CD4-positive, alpha-beta T cell treated with Interleukin-17A for 1 hour (primary cell): Measurements from ENCODE around the gene GRPR.
"Not testable (repeated sequence)": the region's sequence is repeated elsewhere in the genome, so short reads cannot be mapped to it uniquely, and the experiment has no call there.

Experiments
- DNase-seq: peaks from one replicate; pipeline ENCODE4 v3.0.0-alpha.2; 2020

The GRPR gene

DNA sequence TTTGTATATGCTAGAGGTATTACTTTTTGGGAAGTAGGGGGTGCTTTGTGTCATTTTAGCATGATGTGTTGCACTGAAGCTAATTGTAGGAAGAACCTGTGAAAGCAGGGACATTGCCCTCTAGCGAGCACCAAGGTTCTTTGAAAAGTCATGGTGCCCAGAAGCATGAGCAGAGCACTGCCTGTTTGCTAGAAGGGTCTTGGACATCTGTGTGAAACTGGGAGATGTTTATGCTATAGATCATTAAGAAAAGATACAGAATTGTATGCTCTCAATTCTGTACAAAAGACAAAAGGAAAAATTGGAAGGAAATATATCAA, 14.7 kb downstream of the GRPR start:
- no peak for DNase-seq

DNA sequence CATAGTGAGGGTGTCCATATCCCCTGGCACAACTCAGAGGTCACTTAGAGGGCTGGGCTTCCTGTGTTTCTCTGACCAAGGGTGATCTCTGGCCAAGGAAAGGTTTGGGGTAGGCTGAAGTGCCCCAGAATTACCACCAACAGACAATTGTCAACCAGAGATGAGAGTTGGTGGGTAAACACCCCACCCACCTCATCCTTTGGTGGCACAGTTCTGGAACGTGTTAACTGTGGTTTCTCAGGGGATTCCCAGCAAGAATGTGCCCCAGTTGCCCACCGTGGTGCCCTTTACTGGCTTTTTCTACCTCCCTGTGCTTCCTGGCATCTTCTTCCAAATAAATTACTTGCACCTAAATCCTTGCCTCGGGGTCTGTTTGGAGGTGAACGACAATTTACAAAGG, 17.1 kb downstream of the GRPR start:
- DNase-seq, result no peak

DNA sequence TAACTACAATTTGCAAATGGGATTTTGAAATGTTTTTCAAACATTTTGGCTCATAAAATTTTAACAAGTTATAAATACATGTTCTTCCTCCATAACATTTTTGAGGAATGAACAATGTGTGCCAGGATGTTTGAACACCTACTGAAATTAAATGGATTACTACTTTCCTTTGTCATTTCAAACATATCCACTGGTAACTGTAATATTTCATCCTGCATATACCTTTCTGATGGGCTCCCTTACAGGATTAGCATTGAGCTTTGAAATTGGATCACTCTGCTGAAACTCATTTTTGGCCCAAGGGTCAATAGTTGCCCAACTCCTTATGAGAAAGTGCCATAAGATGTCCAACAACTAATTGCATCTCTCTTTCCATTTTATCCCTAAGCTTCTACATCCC, 17.6 kb downstream of the GRPR start:
- no peak for DNase-seq

DNA sequence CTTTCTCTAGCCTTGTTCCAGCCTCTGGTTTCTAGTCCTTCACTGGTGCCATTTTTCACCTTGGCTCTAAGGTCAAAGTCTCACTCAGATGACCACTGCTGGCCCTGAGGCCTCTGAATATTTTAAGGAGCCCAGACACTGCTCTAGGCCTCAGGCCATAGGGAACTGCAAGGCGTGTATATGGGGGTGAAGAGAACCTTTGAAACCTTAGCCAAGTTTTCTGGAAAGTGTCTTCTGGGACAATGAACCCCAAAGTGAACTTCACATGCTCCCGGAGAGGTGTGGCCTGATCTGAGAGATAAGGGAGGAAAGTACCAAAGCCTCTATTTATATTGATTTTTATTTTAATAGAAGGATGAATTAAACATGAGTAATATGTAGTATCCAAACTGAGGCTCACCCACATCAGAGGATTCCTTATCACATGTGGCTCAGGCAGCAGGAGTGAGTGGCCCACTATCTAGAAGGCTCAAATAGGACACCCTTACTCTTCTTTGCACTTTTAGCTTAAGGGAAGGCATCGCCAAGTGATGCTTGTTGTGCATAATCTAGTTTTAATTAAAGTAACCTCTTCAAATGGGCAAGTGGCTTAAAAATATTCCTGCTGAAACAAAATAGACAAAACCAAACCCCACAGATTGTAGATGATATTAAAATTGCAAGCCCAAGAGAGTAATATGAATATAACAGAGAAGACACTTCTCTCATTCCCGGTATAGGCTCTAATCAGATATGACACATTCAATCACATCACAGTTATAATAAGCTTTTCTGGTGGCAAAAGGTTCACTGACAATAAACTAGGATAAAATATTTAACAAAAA, 18.3 kb downstream of the GRPR start:
- DNase-seq, result no peak

GRCh38 chrX:16142246-16142558, 18.8 kb downstream of the GRPR start:
- no peak for DNase-seq

DNA sequence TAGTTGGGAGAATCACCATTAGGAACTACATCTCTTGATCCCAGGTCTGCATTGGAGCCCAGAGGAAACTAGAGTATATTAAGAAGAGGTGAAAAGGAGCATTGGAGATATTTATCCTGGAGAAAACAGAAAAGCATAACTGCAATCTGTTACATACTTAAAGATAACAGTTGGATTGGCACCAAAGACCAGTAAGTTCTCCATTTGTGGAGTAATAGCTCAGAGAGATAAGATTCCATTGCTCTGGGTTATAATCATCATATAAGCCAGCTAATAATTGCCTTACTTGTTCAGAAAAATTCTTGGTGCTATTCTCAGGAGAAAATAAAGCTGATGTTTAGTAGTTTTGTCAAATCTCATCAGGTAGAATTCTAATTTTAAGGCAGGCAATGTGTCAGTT, 20.6 kb downstream of the GRPR start:
- DNase-seq, result no peak

DNA sequence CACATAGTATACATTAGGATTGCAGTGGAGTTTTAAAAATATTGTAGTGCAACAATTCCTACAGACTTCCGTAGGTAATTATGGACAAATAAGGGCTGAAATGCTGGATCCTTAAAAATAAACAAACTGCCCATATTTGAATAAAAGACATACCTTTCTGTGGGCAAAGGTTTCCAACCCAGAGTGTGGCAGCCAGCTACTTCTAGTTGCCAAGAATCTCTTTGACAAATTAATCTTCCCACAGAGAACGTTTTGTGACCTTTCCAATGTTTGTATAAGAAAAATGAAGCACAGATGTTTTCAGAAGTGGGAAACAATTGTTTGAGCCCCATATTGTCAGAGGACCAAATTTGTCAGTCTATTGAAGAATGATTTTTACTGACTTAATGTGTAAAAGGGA, 21.1 kb downstream of the GRPR start:
- no peak for DNase-seq

- not testable (repeated sequence) for DNase-seq
Measured at GRCh38 chrX:16145093-16145492, 21.7 kb downstream of the GRPR start.

GRCh38 chrX:16145656-16146055, 22.3 kb downstream of the GRPR start:
- DNase-seq, result no peak

GRCh38 chrX:16148896-16149295, 25.5 kb downstream of the GRPR start:
- DNase-seq, result no peak

DNA sequence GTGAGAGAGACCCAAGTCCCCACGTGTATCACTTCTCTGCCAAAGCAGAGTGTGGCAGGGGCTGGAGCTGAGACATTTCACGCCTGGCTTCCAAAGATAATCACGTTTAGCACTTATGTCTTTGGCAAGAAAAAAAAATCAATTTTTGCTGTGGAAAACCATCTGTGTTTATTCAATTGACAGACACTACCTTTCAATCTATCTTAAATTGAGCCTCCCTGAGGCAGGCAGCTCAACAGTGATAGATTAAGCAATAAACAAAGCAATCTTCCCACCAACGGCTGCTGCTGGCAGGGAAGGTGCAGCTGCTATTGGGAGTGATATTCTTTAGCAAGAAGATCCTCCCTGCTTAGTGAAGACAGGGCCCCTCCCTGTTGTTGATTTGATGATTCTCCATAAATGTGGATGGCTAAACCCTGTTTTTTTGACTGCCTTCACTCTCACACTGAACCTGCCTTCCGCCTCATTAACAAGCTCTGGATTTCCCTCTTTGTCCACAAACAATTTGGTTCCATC, 32.3 kb downstream of the GRPR start:
- DNase-seq, result no peak

DNA sequence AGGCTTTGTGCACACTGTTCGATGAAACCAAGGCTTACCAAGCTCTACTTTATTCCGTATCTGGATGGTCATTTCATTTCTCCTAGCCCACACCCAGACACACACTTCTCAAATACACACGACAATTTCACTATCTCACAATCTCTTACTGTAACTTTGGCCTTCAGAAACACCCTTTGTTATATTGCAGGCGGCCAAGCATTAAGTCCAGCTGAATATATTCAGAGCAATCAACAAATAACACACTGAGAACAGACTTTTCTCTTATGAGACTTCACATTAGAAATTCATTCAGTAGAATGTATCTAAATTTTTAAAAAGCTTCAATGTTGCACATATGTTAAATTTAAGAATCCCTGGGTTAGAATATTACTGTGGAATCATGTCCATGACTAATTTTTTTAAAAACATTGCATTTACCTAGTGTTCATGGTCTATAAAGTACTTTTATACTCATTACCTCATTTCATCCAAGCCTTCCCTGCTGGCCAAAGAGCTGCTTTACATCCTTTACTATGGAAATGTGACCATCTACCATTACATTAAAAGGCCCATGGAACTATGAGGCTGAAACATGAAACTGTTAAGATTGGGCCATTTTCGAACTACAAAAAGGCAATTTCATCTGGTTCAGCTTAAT, 33.4 kb downstream of the GRPR start:
- no peak for DNase-seq

DNA sequence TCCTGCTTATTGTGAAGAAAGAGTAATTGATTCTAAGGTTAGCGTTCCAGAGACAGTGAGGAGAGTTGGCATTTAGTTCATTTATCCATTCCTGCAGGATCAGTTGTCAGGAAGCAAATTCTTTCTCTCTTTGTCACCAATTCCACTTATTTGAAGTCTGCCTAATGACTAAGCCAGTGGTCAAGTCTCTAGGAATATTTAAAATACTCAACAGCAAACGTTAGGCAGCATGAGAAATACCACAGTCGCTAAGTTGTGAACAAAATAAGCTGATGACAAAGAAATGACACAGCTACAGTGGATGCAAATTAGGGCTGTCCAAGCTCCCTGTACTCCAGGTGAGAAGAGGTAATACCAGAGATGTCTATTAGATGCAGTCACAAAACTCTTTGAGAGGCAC, 37.4 kb downstream of the GRPR start:
- no peak for DNase-seq

GRCh38 chrX:16161173-16161572, 37.8 kb downstream of the GRPR start:
- DNase-seq, result not testable (repeated sequence)

DNA sequence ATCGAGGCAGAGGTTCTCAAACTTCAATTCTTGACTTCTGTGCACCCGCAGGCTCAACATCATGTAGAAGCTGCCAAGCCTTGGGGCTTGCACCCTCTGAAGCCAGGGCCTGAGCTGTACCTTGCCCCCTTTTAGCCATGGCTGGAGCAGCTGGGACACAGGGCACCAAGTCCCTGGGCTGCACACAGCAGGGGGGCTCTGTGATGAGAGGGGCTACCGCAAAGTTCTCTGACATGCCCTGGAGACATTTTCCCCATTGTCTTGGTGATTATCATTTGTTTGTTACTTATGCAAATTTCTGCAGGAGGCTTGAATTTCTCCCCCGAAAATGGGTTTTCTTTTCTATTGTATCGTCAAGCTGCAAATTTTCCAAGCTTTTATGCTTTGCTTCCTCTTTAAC, 39.0 kb downstream of the GRPR start:
- no peak for DNase-seq

DNA sequence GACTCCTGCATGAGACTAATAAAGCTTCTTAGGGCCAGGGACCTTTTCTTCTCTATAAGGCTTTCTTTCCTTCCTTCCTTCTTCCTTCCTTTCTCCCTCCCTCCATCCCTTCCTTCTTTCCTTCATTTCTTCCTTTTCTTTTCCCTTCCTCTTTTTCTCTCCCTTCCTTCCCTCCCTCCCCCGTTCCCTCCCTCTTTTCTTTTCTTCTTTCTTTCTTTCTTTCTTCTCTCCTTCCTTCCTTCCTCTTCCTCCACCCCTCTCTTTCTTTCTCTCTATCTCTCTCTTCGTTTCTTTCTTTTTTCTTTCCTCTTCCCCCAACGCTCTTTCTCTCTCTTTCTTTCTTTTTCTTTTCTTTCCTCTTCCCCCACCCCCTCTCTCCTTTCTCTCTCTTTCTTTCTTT, 41.4 kb downstream of the GRPR start:
- DNase-seq, result no peak

- no peak for DNase-seq
Measured at GRCh38 chrX:16167181-16167580, 43.8 kb downstream of the GRPR start, which contains the start of gene MAGEB17. Gene MAGEB17 (plus strand): TSS chrX:16167481. CDS start chrX:16170383, 2,902 bp downstream.

DNA sequence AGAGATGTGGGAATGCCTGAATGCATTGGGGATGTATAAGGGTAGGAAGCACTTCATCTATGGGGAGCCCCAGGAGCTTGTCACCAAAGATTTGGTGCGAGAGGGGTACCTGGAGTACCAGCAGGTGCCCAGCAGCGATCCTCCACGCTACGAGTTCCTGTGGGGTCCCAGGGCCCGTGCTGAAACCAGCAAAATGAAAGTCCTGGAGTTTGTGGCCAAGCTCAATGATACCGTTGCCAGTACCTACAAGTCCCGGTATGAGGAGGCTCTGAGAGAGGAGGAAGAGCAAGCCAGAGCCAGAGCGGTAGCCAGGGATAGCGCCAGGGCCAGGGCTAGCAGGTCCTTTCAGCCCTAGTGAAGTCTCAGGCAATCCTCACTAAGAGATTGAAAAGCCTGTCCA, 47.7 kb downstream of the GRPR start:
- DNase-seq, result no peak

- DNase-seq, result no peak
Measured at GRCh38 chrX:16171944-16172343, 48.6 kb downstream of the GRPR start.

- no peak for DNase-seq
Measured at GRCh38 chrX:16172391-16172790, 49.0 kb downstream of the GRPR start.

DNA sequence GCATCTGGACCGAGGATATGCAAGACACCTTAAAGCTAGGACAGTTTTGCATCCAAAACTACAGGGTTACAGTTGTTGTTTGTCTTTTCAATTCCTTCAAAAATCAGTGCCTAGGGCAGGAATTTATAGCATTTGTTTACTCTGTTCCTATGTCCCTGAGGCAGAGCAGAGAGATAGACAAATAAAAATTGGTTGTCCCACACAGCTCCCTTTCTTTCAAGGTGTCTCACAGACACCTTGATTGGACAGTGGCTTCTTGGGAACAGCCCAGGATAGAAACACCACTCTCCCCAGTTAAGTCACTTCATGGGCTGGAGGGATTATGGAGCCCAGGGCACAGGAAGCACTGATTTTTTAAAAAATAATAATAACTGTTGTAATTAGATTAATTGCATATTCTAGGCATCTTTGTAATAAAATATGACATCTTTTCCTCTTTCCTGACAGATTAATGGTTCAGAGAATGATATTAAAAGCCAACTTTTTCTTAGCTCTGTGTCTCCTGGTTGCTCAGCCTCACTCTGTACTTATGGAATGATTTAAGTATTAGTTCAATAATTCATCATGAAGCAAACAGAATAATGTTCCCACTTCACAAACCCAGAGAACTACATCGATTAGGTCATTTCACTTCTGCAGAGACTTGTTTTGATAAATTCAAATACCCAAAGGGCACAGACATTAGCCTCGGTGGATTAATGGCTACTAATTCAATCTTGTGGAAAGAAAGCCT, 52.1 kb downstream of the GRPR start:
- DNase-seq, result no peak

DNA sequence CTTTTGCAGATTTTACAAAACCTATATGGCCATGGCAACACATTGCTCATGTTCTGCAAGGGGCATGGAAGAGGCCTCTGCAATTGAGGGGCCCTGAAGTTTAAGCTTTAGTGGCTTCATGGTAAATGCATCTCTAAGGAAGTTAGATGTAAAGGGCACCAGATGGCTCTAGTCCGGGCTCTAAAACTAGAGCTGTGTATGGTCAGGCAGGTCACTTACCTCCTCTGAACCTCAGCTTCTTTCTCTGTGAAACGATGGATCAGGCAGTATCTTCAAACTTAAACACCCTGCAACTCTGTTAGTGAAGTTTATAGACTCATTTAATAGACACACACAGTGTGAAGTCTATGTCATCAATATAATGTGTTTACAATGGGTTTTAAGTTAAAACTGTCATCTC, 53.9 kb downstream of the GRPR start:
- no peak for DNase-seq

- not testable (repeated sequence) for DNase-seq
Measured at GRCh38 chrX:16183843-16184242, 60.5 kb downstream of the GRPR start.

GRCh38 chrX:16185725-16186136, 62.4 kb downstream of the GRPR start:
- no peak for DNase-seq
